HG03175 (cell line): ENCODE measurements around the gene MROH2A.
"Not testable (repeated sequence)": the region's sequence is repeated elsewhere in the genome, so short reads cannot be mapped to it uniquely, and the experiment has no call there.

Experiments used
- ATAC-seq: cut with Tn5 transposase; IDR thresholded peaks from one replicate; pipeline ENCODE4 v1.9.1; 2021; ENCODE audit warnings: mild to moderate bottlenecking, moderate library complexity; ENCODE audit not compliant: unreplicated experiment

MROH2A gene

DNA sequence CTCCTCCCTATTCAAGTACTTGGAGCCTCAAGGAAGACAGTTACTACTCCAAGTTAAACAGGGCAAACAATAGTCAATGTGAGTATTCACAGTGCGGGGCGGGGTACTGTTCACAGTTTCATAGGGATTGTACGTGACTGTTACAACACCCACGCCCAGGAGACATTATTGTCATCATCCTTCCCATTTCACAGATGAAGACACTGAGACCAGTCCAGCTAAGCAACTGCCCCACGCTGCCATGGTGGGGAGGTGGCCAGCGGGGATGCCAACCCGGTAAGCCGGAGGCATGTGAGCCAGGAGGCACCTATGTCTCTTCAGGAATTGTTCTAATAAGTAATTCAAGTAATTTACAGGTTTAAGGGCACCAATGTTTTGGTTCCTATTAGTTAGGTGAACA is 75.2 kb downstream of the MROH2A start:
- no peak for ATAC-seq

DNA sequence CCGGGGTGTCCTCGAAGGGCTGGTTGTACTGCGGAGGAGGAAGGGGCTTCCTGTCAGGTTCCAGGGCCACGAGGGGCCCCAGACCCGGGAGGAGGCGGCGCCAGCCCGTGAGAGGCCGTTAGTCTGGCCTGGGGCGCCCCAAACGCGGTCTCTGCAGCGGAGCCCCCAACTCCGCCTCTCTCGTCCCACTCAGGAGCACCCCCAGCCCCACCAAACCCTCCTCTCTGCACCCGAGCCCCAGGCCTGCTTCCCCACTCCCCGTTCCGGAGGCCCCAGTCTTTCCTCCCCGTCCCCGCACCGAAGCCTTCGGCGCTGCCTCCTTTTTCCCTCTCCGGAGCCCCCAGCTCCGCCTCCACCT is 75.7 kb downstream of the MROH2A start:
- ATAC-seq: peak; percentile 3

DNA sequence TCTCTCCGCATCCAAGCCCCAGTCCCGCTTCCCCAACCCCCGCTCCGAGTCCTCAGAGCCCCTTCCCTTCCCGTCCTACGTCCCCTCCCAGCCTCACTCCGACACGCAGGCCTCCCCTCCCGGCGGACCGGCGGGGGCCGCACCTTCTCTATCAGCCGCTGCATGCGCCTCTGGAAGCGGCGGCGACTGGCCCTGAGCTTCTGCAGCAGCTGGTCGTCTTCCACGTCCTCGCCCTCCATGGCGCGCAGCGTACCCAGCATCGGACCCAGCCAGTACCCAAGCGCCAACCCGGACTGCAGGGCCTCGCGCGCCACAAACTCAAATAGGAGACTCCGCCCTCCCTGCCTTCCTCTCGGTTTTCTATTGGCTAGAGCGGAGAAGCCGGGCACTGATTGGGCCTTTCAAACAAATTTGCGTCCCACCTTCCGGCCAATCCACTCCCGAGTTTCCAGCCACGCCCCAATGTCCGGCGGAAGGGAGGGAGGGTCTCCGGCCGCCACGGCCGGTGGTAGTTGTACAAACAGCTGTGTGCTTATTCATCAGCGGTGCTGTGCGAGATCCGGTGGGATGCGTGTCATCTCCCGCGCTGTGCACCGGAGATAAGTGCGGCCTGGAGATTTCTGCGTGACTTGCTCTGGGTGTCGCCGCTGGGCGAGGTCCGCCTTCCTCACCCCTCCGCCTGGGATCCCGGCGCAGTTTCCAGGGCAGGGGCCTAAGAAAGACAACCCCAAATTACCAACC is 76.3 kb downstream of the MROH2A start, which contains the start of gene HJURP:
HJURP (minus strand) TSS at position 295 of the 741 bp plus-strand sequence; CDS start at position 260, 35 bp downstream.
- ATAC-seq: peak; percentile 98

DNA sequence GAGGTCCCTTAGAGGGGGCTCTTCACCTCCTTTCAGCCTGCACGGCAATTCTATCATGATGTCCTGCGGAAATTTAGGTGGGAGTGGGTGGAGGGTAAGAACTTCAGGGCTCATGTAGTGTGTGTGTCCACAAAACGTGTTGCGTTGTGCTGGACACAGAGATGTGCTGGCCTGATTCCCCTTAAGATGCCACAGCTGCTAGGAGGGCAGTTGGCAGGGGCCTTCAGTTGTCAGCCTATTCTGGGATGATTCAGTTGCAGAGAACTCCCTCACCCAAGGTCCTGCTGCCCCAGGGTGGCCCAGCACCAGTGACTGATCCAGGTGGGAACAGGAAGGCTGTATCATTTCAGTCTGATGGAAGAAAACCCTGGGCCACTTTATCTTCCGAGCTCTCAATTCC is 77.2 kb downstream of the MROH2A start:
- no peak for ATAC-seq

DNA sequence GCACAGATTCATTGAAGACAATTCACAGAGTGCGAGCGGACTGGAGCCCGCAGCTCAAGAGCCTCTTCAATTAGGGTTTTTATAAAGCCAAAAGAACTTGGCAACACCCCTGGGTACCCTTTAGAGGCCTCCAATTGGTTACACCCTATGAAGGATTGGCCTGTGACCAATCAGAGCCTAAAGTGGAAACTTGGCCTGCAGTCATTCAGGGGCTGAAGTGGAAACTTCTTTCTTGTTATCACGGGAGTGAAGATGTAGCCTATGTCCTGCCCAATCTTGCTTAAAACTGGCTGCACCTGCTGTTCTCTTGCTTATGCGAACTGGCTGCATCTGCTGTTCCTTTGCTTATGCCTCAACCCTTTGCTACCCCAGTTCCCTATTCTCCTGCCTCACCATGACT is 78.1 kb downstream of the MROH2A start:
- ATAC-seq: no peak

DNA sequence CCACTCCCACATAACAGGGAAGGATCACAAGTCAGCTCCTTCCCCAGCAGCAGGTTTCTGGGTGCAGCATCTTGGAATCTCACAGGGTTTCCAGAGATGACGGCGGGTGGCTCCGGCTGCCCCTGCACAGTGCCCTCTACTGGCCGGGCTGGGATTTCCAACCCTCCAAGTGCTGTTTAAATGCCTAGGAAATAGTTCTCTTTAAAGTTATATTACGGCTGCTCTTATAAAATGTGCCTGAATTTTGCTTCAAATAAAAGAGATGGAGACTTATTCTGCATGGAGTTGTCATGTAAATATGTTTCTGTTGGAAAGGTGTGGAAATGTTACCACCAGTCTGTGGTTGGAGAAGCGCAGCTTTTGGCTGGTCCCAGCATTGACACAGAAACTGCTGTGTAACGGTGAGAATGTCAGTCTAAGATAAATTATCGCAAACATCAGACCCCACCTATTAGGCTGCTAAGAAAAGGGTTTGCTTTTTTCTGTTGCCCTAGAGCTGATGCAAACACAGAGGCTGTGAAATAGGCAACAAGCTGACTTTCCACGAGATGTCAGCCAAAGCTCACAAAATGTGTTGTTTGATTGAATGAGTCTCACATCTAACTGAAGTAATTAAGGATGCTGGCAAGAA is 79.5 kb downstream of the MROH2A start:
- no peak for ATAC-seq

DNA sequence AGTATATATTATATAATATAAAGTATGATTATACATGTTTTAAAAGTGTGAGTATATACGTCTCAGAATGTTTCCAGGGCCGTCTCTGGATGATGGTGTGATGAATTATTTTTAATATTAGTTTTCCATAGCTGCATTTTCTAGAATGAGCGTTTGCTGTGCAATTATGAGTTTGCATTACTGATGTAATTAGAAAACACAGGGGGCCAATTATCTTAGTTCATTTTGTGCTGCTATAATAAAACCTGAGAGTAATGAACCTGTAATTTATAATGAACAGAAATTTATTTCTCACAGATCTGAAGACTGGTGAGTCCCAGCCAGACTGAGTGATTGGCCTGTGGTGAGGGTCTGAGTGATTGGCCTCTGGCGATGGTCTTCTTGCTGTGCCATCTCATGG is 80.2 kb downstream of the MROH2A start:
- ATAC-seq: no peak

DNA sequence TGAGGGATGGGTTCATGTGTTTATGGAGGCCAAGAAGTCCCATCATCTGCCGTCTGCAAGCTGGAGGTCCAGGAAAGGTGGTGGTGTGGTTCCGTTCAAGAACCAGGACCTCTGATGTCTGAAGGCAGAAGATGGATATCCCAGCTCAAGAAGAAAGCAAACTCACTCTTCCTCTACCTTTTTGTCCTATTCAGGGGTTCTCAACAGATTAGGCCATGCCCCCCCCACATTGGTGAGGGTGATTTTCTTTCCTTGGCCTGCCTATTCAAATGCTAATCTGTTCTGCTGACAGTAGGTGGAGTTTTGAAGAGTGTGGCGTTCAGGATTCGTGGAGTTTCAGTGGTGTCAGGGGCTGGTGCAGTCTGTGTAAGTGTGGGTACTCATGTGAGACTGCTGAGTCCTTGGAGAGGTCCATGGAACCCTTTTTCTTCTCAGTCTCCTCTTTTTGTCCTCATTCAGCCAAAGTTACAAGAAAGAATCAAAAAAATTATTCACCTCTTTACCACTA is 84.2 kb downstream of the MROH2A start:
- no peak for ATAC-seq

DNA sequence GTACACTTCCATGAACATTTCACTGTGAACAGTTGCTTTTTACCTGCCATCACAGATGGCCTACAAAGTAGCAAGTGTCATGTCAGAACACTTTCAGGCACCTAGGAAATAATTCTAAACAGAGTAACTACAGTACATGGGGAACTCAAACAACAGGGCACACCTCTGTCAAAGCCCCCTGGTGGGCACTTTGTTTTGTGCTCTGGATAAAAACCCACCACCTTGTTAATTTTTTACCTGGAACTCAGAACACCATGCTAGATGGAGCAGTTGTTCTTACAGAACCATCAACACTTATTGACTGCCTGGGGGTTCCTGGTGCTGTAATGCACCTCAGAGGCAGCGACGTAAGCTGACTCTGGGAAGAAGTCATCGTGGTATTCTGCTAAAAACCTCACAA is 87.7 kb downstream of the MROH2A start:
- no peak for ATAC-seq

DNA sequence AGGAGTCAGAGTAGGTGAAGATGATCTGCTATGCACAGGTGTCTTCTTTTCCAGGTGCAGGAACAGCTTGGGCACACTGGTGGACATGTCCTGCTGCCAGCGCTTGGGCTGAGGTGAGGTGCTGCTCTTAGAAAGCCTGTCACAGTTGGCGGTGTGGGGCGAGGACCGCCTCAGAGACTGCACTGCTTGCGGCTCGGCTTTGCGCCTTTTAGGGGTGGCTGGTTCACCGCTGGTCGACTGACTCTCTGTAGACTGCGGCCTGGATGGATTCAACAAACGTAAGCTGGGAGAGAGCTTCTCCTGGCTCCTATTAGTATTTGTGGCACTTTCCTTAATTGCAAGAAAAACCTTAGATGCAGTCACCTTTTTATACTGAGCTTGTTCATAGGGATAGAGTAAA is 88.3 kb downstream of the MROH2A start:
- ATAC-seq: no peak

DNA sequence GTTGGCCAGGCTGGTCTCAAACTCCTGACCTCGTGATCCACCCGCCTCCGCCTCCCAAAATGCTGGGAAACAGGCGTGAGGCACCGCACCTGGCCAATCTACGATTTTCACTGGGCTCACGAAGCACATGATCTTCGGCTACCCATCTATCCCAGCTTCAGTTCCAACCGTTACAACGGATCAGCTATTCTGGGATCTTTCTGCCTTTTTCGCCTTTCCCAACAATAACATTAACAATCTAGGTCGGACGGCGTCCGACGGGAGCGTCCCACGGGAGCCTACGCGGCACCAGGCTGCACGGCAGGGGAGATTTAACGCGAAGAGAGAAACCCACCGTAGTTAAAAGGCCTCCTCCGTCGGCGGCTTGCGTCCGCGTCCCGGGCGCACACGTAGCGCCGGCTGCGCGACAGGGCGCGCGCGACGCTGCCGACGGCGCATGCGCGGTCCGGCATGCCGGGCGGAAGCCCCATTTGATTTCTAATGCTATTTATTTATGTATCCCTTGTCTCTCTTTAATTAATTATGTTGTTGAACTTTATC is 89.9 kb downstream of the MROH2A start, which contains the start of gene MSL3B:
MSL3B (minus strand) TSS at position 394 of the 540 bp plus-strand sequence.
- ATAC-seq: peak; percentile 83

DNA sequence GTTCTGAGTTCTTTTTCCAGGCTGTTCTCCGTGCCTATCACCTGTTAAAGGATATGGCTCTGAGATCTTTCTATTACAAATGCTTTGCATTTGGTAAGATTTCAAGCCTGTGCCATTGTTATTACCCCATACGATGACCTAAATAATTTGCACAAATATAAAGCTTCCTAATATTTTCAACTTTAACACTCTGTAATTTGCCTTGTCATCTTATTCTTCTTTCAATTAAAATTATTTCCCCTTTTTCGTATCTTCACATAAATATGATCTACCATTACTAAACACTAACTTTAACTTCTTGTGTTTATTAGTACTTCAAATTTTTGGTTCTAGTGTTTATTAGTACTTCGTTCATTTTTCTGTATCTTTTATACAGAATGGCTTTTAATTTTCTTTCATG is 93.3 kb downstream of the MROH2A start:
- no peak for ATAC-seq

DNA sequence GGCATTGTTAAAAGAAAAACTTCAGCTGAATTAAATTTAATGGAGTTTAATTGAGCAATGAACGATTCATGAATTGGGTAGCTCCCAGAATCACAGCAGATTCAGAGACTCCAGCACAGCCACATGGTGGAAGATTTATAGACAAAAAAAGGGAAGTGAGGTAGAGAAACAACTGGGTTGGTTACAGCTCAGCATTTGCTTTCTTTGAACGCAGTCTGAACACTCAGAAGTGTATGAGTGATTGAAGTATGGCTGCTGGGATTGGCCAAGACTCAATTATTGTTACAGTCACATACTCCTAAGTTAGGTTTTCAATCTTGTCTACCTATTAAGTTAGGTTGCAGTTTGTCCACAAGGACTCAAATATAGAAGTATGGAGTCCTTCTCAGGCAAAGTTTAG is 94.0 kb downstream of the MROH2A start:
- not testable (repeated sequence) for ATAC-seq

DNA sequence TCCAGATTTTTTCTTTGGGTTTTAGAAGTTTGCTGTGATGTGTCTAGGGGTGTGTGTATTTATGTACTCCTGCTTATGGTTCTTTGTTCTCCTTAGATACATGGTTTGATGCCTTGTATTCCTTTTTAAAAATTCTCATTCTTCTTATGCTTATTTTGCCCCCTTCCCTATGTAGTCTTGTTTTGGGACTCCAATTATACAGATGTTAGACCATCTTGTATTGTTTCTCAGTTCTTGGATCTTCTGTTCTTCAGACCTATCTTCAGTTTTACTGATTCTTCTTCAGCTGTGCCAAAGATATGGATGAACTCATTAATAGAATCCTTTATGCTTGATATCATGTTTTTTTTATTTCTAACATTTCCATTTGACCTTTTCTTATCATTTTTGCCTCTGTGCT is 104.2 kb downstream of the MROH2A start:
- no peak for ATAC-seq
